GM23338 (cell line): Measurements from ENCODE around the gene SLC9A2. TPM values are rescaled to one million over a fixed set of nuclear protein-coding genes. Genes with fewer than 3 reads are reported as not detected.

Experiments used
- ATAC-seq: fragments of 200-7000 bp; cut with Tn5 transposase; 3 replicates; pipeline ENCODE4 v1.9.1; 2020
- DNase-seq: peaks from one replicate; pipeline ENCODE4 v3.0.0-alpha.2; 2015; ENCODE audit warnings: low spot score
- H2AFZ ChIP-seq: fragments of 200-600 bp; sonication (generic); 2 replicates; pipeline ENCODE4 v1.8.0; 2016; ENCODE audit warnings: antibody characterized with exemption, mild to moderate bottlenecking, moderate library complexity
- H3F3A ChIP-seq: fragments of 200-600 bp; sonication (generic); replicated peaks from 2 replicates; pipeline ENCODE4 v1.8.0; 2017; ENCODE audit warnings: antibody characterized with exemption, mixed run types, low read depth
- H3K27ac ChIP-seq: fragments of 200-600 bp; sonication (generic); 2 replicates; pipeline ENCODE4 v1.6.1; 2016; ENCODE audit warnings: low read depth
- H3K27me3 ChIP-seq: fragments of 200-600 bp; sonication (generic); 2 replicates; pipeline ENCODE4 v1.8.0; 2016; ENCODE audit warnings: mild to moderate bottlenecking, mixed run types, moderate library complexity; ENCODE audit not compliant: insufficient read depth
- H3K36me3 ChIP-seq: fragments of 200-600 bp; sonication (generic); 2 replicates; pipeline ENCODE4 v1.8.0; 2016; ENCODE audit warnings: mild to moderate bottlenecking; ENCODE audit not compliant: insufficient read depth
- H3K4me1 ChIP-seq: fragments of 200-600 bp; sonication (generic); 2 replicates; pipeline ENCODE4 v1.8.0; 2016; ENCODE audit warnings: mild to moderate bottlenecking, moderate library complexity; ENCODE audit not compliant: insufficient read depth
- H3K4me2 ChIP-seq: fragments of 200-600 bp; sonication (generic); 2 replicates; pipeline ENCODE4 v1.7.1; 2017; ENCODE audit warnings: mixed run types
- H3K4me3 ChIP-seq: fragments of 200-600 bp; sonication (generic); 2 replicates; pipeline ENCODE4 v1.6.1; 2016; ENCODE audit warnings: mixed run types
- H3K79me2 ChIP-seq: fragments of 200-600 bp; sonication (generic); replicated peaks from 2 replicates; pipeline ENCODE4 v1.8.0; 2017; ENCODE audit warnings: mild to moderate bottlenecking; ENCODE audit not compliant: insufficient read depth
- H3K9me2 ChIP-seq: fragments of 200-600 bp; sonication (generic); 2 replicates; pipeline ENCODE4 v1.8.0; 2017; ENCODE audit not compliant: insufficient read depth
- H4K20me1 ChIP-seq: fragments of 200-600 bp; sonication (generic); replicated peaks from 2 replicates; pipeline ENCODE4 v1.8.0; 2017; ENCODE audit warnings: mild to moderate bottlenecking; ENCODE audit not compliant: insufficient read depth
- H3K27ac Mint-ChIP-seq: 2 replicates; pipeline ENCODE4 v1.8.0; 2020; ENCODE audit warnings: inconsistent platforms, mild to moderate bottlenecking, moderate library complexity, mixed read lengths
- H3K27me3 Mint-ChIP-seq: 3 replicates; pipeline ENCODE4 v1.8.0; 2022; ENCODE audit warnings: low read depth, mild to moderate bottlenecking, moderate library complexity, mixed read lengths, inconsistent platforms; ENCODE audit not compliant: insufficient read depth, poor library complexity
- H3K36me3 Mint-ChIP-seq: 3 replicates; pipeline ENCODE4 v1.8.0; 2021; ENCODE audit warnings: low read depth, mild to moderate bottlenecking, inconsistent platforms, moderate library complexity, mixed read lengths
- H3K4me1 Mint-ChIP-seq: 3 replicates; pipeline ENCODE4 v1.8.0; 2020; ENCODE audit warnings: mild to moderate bottlenecking, inconsistent platforms, mixed read lengths
- H3K4me3 Mint-ChIP-seq: 3 replicates; pipeline ENCODE4 v1.8.0; 2021; ENCODE audit warnings: moderate library complexity, mild to moderate bottlenecking, inconsistent platforms, mixed read lengths
- H3K9me3 Mint-ChIP-seq: 3 replicates; pipeline ENCODE4 v1.8.0; 2020; ENCODE audit warnings: moderate library complexity, mild to moderate bottlenecking, inconsistent platforms, mixed read lengths
- CREB1 ChIP-seq: fragments of 250-450 bp; sonication (Bioruptor Pico); IDR thresholded peaks from 2 replicates; pipeline ENCODE4 v1.5.0; 2020; ENCODE audit warnings: low read depth, mild to moderate bottlenecking, moderate library complexity
- EZH2 ChIP-seq: fragments of 200-600 bp; sonication (generic); IDR thresholded peaks from one replicate; pipeline ENCODE4 v1.8.0; 2017; ENCODE audit warnings: antibody characterized with exemption, mild to moderate bottlenecking, low read depth; ENCODE audit not compliant: unreplicated experiment
- EZH2phosphoT487 ChIP-seq: fragments of 200-600 bp; sonication (generic); IDR thresholded peaks from one replicate; pipeline ENCODE4 v1.8.1; 2018; ENCODE audit warnings: antibody characterized with exemption; ENCODE audit not compliant: unreplicated experiment
- NANOG ChIP-seq: IDR thresholded peaks from 2 replicates; pipeline ENCODE4 v1.6.1; 2016; ENCODE audit warnings: antibody characterized with exemption, borderline replicate concordance
- POLR2AphosphoS5 ChIP-seq: IDR thresholded peaks from 2 replicates; pipeline ENCODE4 v1.6.1; 2016; ENCODE audit warnings: antibody characterized with exemption, low read depth
- STAT1 ChIP-seq: IDR thresholded peaks from one replicate; pipeline ENCODE4 v1.6.1; 2016; ENCODE audit warnings: antibody characterized with exemption; ENCODE audit not compliant: unreplicated experiment
- ZNF114 ChIP-seq: fragments of 250-450 bp; sonication (Bioruptor Pico); IDR thresholded peaks from 2 replicates; pipeline ENCODE4 v1.5.0; 2020; ENCODE audit warnings: mild to moderate bottlenecking, moderate library complexity
- ZNF331 ChIP-seq: fragments of 250-450 bp; sonication (Bioruptor Pico); IDR thresholded peaks from 2 replicates; pipeline ENCODE4 v1.5.0; 2020; ENCODE audit warnings: low read depth, mild to moderate bottlenecking, moderate library complexity
- ZNF462 ChIP-seq: fragments of 250-450 bp; sonication (Bioruptor Pico); IDR thresholded peaks from 2 replicates; pipeline ENCODE4 v1.5.0; 2020; ENCODE audit warnings: mild to moderate bottlenecking, moderate library complexity
- polyA plus RNA-seq: library from polyadenylated mRNA; unstranded; fragments of >200 nt; fragmentation: Nextera tagmentation; extraction: Ambion mirVana; gene quantifications from 2 replicates; pipeline ENCODE4 v1.2.1, GENCODE V29; 2016
- total RNA-seq: library from RNA; depleted of rRNA; stranded (reverse); fragments of >200 nt; shearing (Covaris generic); gene quantifications from 2 replicates; pipeline ENCODE4 v1.2.3, GENCODE V29; 2014
- TF ChIP-seq, protein P1 (sequence below): IDR thresholded peaks from one replicate; pipeline ENCODE4 v1.6.1; 2018; ENCODE audit warnings: antibody characterized with exemption; ENCODE audit not compliant: unreplicated experiment
- TF ChIP-seq, protein P2 (sequence below): IDR thresholded peaks from 2 replicates; pipeline ENCODE4 v1.6.1; 2016; ENCODE audit warnings: antibody characterized with exemption

The SLC9A2 gene
- total and polyA plus RNA-seq, 2 experiments from 2014 or later = 0.03 to 0.24 TPM

DNA sequence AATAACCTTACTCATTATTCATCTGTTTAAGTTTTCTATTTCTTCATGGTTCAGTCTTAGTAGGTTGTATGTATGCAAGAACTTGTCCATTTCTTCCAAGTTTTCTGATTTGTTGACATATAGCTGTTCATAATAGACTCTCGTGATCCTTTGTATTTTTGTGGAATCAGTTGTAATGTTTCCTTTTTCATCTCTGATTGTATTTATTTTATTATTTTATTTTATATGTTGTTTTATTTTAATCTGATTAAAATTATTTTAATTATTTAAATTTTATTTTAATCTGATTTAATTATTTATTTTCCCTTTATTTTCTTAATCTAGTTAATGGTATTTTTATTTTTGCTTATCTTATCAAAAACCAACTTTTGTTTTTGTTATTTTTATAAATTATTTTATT is 43.5 kb upstream of the SLC9A2 start (continued):
- TF ChIP-seq, protein P1, sequence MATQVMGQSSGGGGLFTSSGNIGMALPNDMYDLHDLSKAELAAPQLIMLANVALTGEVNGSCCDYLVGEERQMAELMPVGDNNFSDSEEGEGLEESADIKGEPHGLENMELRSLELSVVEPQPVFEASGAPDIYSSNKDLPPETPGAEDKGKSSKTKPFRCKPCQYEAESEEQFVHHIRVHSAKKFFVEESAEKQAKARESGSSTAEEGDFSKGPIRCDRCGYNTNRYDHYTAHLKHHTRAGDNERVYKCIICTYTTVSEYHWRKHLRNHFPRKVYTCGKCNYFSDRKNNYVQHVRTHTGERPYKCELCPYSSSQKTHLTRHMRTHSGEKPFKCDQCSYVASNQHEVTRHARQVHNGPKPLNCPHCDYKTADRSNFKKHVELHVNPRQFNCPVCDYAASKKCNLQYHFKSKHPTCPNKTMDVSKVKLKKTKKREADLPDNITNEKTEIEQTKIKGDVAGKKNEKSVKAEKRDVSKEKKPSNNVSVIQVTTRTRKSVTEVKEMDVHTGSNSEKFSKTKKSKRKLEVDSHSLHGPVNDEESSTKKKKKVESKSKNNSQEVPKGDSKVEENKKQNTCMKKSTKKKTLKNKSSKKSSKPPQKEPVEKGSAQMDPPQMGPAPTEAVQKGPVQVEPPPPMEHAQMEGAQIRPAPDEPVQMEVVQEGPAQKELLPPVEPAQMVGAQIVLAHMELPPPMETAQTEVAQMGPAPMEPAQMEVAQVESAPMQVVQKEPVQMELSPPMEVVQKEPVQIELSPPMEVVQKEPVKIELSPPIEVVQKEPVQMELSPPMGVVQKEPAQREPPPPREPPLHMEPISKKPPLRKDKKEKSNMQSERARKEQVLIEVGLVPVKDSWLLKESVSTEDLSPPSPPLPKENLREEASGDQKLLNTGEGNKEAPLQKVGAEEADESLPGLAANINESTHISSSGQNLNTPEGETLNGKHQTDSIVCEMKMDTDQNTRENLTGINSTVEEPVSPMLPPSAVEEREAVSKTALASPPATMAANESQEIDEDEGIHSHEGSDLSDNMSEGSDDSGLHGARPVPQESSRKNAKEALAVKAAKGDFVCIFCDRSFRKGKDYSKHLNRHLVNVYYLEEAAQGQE = no peak
- no peak for TF ChIP-seq NANOG
- no peak for TF ChIP-seq ZNF331 (CRISPR knock-in tag)
- TF ChIP-seq CREB1 (CRISPR knock-in tag) = no peak
- no peak for TF ChIP-seq ZNF114 (CRISPR knock-in tag)
- TF ChIP-seq EZH2 = no peak
- TF ChIP-seq, protein P2, sequence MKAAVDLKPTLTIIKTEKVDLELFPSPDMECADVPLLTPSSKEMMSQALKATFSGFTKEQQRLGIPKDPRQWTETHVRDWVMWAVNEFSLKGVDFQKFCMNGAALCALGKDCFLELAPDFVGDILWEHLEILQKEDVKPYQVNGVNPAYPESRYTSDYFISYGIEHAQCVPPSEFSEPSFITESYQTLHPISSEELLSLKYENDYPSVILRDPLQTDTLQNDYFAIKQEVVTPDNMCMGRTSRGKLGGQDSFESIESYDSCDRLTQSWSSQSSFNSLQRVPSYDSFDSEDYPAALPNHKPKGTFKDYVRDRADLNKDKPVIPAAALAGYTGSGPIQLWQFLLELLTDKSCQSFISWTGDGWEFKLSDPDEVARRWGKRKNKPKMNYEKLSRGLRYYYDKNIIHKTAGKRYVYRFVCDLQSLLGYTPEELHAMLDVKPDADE = no peak
- no peak for TF ChIP-seq POLR2AphosphoS5
- no peak for TF ChIP-seq EZH2phosphoT487
- no peak for TF ChIP-seq STAT1

DNA sequence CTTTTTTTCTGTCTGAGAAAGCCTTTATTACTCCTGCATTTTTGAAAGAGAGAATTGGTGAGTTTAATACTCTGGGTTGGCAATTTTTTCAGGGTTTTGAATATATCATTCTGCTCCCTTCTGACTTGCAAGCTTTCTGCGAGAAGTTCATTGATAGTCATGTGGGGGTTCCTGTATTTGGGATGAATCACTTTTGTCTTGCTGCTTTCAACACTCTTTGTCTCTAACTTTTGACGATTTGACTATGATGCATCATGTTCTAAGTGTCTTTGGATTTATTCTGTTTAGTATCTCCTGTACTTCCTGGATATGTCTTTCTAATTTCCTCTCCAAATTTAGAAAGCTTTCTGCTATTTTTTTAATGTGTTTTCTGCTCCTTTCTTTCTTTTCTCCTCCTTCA is 41.0 kb upstream of the SLC9A2 start:
- H3K9me3 Mint-ChIP-seq = peaks cover 7% of the 10 kb centered on the region; the same call in 2 of the 3 replicates
- no peak overlapping the region for H3K4me3 Mint-ChIP-seq
- Histone ChIP-seq H3K79me2 (no peaks in the 10 kb centered on the region), H3K4me1 (no peaks in the 10 kb centered on the region; the same call in 1 of the 2 replicates), H3K36me3 (no peaks in the 10 kb centered on the region), H3K9me2 (peaks cover 7% of the 10 kb centered on the region), H2AFZ (no peak overlapping the region), H3K27me3 (no peaks in the 10 kb centered on the region), H4K20me1 (no peaks in the 10 kb centered on the region), H3F3A (no peaks in the 10 kb centered on the region), H3K4me2 (no peak overlapping the region), H3K27ac (no peak overlapping the region), H3K4me3 (no peak overlapping the region)
- peaks cover 3% of the 10 kb centered on the region; the same call in 1 of the 3 replicates for H3K36me3 Mint-ChIP-seq
- H3K27me3 Mint-ChIP-seq = no peaks in the 10 kb centered on the region
- ATAC-seq (no peak), DNase-seq (no peak)
- TF ChIP-seq, protein P1 = no peak
- TF ChIP-seq ZNF462 (CRISPR knock-in tag) (no peak), EZH2 (no peak), ZNF331 (CRISPR knock-in tag) (no peak)
- H3K27ac Mint-ChIP-seq = no peak overlapping the region
- H3K4me1 Mint-ChIP-seq = no peaks in the 10 kb centered on the region
